Stimulated activated CD4-positive, alpha-beta T cell treated with anti-CD3 and anti-CD28 coated beads, Interleukin-15, amount 100 ng/mL, for 48 hours (primary cell): ENCODE results near the gene SERPINA12.

Experiments used
- DNase-seq, 2 donors: peaks; one replicate each; pipeline ENCODE4 v3.0.0-alpha.2; 2020; ENCODE audit warnings: low read depth in 2 of 2

The SERPINA12 gene

GRCh38 chr14:94439453-94440057 lies 69.7 kb downstream of the SERPINA12 start:
- no peak for DNase-seq
